ENCODE data around the gene MVD.

The MVD gene

DNA sequence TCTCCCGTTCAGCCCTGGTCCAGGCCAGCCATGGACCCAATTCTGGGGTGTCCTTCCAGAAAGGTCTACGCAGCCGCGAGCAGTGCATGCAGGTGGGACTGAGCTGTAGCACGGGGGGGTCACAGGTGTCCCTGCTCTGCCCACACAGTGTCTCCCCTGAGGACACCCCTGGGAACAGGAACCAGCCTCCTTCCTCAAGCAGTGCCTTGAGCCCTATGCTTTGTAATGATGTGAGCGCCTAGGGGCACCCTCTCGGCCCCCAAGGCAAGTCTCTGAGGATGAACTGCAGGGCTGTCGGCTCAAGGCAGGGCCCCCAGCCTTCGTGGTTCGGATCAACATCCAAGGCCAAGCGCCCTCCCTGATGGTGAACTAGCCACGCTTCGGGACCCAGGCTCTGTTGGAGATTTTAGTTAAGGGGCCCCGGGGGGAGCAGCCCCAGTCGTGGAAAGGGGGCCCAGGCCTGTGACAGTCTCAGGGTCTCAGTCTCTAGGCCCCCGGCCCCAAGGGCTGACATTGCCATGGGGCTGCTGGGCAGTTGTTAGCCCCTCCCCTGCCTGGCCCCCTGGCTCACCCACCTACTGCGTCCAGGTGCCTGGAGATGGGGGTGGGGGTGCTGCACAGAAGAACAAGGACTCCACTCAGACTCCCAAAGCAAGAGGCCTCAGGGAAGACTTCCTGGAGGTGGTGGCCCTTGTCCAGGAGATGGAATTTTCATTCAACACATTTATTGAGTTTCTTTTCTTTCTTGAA lies 22.2 kb downstream of the MVD start:
- no peak for DNase-seq (ENCODE audit: low read depth in 2 of 2)

GRCh38 chr16:88640039-88640495 lies 22.8 kb downstream of the MVD start:
- DNase-seq (ENCODE audit: low read depth in 2 of 2), result no peak

- no peak for DNase-seq (ENCODE audit: low read depth in 2 of 2)
These were observed 23.5 kb downstream of the MVD start for GRCh38 chr16:88639231-88640038.

GRCh38 chr16:88638323-88639230 lies 24.3 kb downstream of the MVD start, which contains the start of gene IL17C:
TSS of gene IL17C (plus strand) at chr16:88638572. CDS start at chr16:88638642, 70 bp downstream.
- no peak for DNase-seq (ENCODE audit: low read depth in 2 of 2)

- DNase-seq (ENCODE audit: low read depth in 2 of 2), result no peak
These were observed 26.2 kb downstream of the MVD start for GRCh38 chr16:88636488-88637265.

DNA sequence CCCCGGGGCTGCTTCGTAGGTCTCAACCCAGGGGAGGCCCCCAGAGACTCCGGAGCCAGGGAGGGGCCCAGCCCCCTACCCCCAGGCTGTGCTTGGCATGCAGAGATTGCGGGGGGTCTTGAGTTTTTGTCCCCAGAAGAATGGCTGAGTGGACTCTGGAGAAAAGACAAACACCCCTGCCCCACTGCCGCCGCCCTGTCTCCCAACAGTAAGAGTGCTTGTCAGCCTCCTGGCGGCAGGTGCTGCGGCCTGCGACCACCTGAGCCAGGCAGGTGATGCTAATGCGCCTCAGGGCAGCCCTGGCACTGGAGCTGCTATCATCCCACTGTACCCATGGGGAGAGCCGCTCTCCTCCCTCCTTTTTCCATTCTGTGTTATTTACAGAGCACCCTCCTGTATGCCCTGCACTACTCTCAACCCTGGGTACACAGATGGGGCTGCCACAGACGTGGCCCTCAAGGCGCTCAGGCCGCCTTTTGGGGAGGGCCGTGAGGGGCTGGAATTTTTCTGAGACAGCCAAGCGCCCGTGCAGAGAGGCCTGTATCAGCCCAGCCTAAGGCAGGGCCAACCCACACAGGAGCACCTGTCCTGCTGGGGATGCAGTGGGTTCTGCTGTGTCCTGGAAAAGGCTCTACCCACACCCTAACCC lies 27.1 kb downstream of the MVD start:
- DNase-seq (ENCODE audit: low read depth in 2 of 2), result no peak

DNA sequence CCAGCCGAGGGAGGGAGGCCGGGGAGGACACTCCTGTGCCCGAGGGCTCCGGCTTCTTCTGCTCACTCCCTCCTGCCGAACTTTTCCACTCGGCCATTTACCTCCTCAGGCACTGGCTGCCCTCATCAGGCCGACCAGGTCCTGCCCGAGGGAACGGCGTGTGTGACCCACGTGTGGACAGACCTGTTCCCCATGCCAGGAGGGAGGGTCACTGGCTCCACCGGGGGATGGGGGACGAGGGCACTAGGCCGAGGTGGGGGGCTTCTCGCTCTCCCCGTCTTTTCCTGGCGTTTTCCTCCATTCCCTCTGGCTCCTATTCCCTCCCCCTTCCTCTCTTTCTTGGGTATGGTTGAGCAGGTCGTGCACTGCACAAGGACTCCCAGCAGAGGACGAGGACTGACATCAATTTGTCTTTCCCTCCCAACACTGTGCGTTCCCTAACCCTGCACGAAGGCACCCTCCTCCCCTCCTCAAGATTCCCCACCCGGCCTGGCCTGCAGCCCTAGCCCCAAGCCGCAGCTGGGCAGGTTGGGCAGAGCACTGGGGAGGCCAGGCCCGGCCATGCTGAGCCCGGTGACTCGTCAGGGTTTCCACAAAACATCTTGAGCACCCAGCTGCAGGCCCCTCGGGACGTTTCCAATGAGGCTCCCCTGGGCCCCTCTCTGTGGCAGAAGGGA lies 27.8 kb downstream of the MVD start:
- DNase-seq (ENCODE audit: low read depth in 2 of 2), result no peak

DNA sequence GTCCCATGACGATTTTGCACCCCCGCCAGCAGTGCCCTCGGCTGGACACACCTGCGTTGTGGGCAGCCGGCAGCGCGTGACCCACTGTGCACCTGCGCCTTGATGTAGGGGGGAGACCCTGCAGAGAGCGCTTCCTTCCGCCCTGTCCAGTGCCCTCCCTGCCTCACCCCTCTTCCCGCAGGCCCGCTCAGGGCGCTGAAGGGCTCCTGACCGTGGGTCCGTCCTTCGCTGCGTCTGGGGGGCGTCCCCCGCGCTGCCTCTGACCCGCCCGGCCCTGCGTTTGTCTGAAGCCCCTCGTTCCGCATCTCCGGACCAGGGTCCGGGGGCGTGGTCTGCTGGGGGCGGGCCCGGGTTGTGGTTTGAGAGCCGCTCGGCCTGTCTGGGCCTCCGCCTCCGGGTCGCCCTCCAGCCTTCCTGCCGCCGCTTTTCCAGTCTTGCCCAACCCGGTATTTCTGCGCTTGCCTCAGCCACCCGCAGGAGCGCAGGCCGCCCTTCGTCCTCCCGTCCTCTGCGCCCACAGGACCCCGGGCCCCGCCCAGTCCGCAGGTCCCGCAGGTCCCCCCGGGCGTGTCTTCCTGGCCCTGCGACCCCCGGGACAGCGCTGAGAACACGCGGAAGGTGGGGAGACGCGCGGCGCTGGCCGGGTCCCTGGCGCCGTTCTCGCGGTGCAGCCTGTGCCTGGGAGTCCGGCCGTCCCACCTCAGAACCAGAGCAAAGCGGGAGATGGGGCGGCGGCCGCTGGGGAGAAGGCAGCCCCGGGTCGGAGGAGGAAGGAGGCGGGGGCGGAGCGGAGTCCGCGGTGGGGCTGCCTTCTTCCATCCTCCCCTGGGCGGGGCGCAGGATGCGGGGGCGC lies 28.5 kb downstream of the MVD start:
- no peak for DNase-seq (ENCODE audit: low read depth in 2 of 2)

DNA sequence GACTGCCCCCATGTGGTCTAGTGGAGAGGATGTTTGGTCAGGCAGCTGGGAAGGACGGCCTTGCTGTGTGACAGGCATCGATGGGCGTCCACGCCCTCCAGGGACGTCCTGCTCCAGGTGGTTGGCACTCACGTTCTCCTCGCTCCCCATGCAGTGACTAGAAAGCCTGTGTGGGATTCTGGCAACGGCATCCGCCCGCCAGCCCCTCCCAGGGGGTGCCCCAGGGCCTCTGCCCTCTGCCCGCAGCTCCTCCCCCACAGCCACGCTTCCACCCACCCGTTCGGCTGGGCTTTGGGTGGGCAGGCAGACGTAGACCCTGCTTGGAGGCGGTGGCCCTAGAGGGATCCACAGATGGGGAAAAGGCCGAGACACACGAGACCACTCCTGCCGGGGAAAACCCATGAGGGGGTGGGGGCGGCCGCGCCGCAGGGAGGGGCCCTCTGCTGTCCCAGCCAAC lies 29.2 kb downstream of the MVD start:
- no peak for DNase-seq (ENCODE audit: low read depth in 2 of 2)

DNA sequence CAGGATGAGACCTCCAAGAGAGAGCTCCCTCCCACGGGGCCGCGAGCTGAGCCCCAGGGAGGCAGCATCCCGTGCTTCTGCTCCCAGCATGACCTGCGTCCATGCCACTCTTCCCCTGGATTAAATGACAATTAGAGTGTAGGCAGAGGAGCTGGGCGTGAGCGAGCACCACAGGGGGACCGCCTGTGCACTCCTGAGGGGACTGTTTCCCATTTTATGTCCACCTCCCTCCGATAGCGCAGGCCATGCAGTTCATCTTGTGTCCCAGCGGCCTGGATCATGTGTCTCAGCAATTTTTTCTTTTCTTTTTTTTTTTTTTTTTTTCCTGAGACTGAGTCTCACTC lies 30.3 kb downstream of the MVD start:
- DNase-seq (ENCODE audit: low read depth in 2 of 2), result no peak

GRCh38 chr16:88631920-88632586 lies 30.8 kb downstream of the MVD start:
- no peak for DNase-seq (ENCODE audit: low read depth in 2 of 2)

DNA sequence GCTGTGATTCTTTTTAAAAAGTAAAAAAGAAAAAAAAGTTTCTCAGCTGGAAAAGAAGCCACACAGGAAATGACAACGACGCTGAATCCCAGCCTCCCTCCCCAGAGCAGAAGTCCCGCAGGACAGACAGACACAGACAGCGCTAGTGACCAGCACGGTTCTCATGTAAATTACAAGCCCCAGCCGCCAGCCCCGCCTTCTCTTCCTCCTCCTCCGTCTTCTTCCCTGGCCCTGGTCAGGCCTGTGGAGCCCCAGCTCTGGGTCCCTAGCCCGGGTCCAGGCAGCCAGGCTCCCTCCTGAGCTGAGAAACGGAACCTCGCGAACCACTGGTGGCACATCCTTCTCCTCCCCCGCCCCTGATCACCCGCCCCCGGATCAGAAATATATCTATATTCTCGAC lies 31.5 kb downstream of the MVD start:
- no peak for DNase-seq (ENCODE audit: low read depth in 2 of 2)

- DNase-seq (ENCODE audit: low read depth in 2 of 2), result no peak
These were observed 31.9 kb downstream of the MVD start for GRCh38 chr16:88630941-88631340.

DNA sequence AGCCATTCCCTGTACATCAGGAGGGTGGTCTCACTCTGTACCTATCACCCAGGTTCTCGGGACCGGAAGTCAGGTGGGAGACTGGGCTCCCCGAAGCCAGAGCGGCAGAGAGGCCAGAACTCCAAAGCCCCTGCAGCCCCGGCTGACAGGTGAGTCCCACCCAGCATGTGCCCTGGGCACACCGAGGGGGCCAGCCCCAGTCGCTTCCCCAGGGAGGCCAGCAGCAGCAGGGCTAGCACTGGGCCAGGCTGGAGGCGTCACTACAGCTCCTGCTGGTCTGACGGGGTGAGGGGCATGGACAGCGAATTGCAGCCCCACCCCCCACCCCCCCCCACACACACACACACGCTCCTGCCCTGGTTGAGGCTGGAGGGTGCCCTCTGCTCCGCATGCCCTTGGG lies 32.5 kb downstream of the MVD start:
- no peak for DNase-seq (ENCODE audit: low read depth in 2 of 2)

DNA sequence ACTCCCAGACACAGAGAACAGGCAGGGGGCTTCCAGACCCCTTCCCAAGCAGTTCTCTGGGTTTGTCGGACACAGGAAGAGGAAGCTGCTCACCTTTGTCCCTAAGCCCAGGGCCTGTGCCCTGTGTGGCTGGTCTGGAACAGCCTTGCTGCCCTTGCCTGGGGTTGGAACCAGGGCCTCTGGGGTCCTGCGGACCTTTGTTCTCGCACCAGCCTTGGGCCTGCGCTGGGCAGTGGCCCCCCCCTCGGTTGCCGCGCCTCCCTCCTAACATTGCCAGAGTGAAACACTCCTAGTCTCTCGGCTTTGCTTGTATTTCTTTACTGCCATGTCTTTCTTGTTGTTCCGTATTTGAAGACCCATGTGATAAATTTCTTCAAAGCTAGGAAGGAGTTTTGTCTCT lies 33.1 kb downstream of the MVD start:
- no peak for DNase-seq (ENCODE audit: low read depth in 2 of 2)

GRCh38 chr16:88628512-88628974 lies 34.3 kb downstream of the MVD start:
- no peak for DNase-seq (ENCODE audit: low read depth in 2 of 2)

- DNase-seq (ENCODE audit: low read depth in 2 of 2), result no peak
These were observed 35.1 kb downstream of the MVD start for GRCh38 chr16:88627531-88628411.

Measured in fibroblast of skin of left quadriceps (primary cell).